Osteocyte (in vitro differentiated cells): Measurements from ENCODE around the gene XRCC3. TPM values are rescaled to one million over a fixed set of nuclear protein-coding genes. Genes with fewer than 3 reads are reported as not detected.

Source experiments
- DNase-seq: peaks from one replicate; pipeline ENCODE4 v3.0.0; 2021; ENCODE audit warnings: mixed read lengths; ENCODE audit not compliant: unreplicated experiment; ENCODE audit errors: extremely low spot score
- H3K27ac Mint-ChIP-seq: one replicate; pipeline ENCODE4 v1.8.0; 2021; ENCODE audit warnings: mild to moderate bottlenecking, mixed read lengths; ENCODE audit not compliant: unreplicated experiment
- H3K27me3 Mint-ChIP-seq: one replicate; pipeline ENCODE4 v1.8.0; 2021; ENCODE audit warnings: mixed read lengths; ENCODE audit not compliant: unreplicated experiment
- H3K36me3 Mint-ChIP-seq: one replicate; pipeline ENCODE4 v1.8.0; 2021; ENCODE audit warnings: mixed read lengths; ENCODE audit not compliant: unreplicated experiment
- H3K4me1 Mint-ChIP-seq: one replicate; pipeline ENCODE4 v1.8.0; 2021; ENCODE audit warnings: mixed read lengths; ENCODE audit not compliant: unreplicated experiment
- H3K4me3 Mint-ChIP-seq: one replicate; pipeline ENCODE4 v1.8.0; 2021; ENCODE audit warnings: mild to moderate bottlenecking, moderate library complexity, mixed read lengths; ENCODE audit not compliant: unreplicated experiment
- H3K9me3 Mint-ChIP-seq: one replicate; pipeline ENCODE4 v1.8.0; 2021; ENCODE audit warnings: mixed read lengths; ENCODE audit not compliant: unreplicated experiment
- total RNA-seq: library from RNA; stranded (reverse); gene quantifications from 2 replicates; pipeline ENCODE4 v1.2.1, GENCODE V29; 2021
- TF ChIP-seq, protein P1 (sequence below): fragments of 200-600 bp; sonication (generic); IDR thresholded peaks from 2 replicates; pipeline ENCODE4 v1.5.0; 2021; ENCODE audit warnings: antibody characterized with exemption, mild to moderate bottlenecking, moderate library complexity

XRCC3 gene
- total RNA-seq, 1 donor from 2014 or later = 7.5 TPM

DNA sequence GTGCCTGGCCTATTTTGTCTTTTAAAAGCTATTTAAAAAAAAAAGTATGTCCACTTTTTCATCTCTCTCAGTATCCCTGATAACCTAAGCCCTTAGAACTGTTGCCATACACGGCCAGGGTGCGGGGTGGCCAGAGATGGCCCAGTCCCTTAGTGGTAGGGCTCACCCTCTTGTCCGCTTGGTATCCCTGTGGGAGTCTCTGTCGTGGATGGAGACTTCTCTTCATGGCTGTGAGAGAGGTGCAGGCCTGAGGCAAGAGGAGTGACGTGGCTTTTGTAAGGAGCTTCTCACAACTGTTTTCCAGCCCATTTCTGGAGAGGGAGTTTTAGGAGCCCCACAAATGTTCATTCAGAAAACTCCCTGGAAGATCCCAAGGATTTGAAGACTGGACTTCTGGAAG is 26.8 kb downstream of the XRCC3 start:
- TF ChIP-seq, protein P1, sequence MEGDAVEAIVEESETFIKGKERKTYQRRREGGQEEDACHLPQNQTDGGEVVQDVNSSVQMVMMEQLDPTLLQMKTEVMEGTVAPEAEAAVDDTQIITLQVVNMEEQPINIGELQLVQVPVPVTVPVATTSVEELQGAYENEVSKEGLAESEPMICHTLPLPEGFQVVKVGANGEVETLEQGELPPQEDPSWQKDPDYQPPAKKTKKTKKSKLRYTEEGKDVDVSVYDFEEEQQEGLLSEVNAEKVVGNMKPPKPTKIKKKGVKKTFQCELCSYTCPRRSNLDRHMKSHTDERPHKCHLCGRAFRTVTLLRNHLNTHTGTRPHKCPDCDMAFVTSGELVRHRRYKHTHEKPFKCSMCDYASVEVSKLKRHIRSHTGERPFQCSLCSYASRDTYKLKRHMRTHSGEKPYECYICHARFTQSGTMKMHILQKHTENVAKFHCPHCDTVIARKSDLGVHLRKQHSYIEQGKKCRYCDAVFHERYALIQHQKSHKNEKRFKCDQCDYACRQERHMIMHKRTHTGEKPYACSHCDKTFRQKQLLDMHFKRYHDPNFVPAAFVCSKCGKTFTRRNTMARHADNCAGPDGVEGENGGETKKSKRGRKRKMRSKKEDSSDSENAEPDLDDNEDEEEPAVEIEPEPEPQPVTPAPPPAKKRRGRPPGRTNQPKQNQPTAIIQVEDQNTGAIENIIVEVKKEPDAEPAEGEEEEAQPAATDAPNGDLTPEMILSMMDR = no peak
- H3K36me3 Mint-ChIP-seq = peaks cover 45% of the 10 kb centered on the region
- no peak overlapping the region for H3K4me3 Mint-ChIP-seq
- peak overlapping the region; percentile 32 for H3K27ac Mint-ChIP-seq
- peaks cover 13% of the 10 kb centered on the region for H3K4me1 Mint-ChIP-seq
- H3K27me3 Mint-ChIP-seq = no peaks in the 10 kb centered on the region
- H3K9me3 Mint-ChIP-seq = no peaks in the 10 kb centered on the region
- no peak for DNase-seq

DNA sequence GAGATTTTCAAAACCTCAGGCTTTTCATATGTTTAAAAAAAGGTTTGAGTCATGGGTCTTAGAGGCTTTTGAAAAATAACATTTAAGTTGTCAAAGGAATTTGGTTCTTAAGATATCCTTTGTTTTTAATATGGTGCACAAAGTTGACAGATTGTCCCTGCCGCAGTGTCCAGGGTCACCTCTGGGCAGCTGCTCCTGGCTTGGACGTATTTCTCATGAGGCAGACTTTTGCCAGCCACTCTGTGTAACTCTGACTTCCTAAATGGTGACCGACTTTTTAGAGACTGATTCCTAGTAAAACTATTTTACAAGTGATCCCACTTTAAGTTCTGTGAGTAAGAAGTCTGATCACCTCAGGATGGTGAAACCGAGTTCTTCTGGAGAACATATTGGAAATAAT is 27.5 kb downstream of the XRCC3 start:
- no peak overlapping the region for H3K27ac Mint-ChIP-seq
- no peaks in the 10 kb centered on the region for H3K9me3 Mint-ChIP-seq
- no peak for DNase-seq
- peaks cover 13% of the 10 kb centered on the region for H3K4me1 Mint-ChIP-seq
- TF ChIP-seq, protein P1 = no peak
- H3K4me3 Mint-ChIP-seq = no peak overlapping the region
- H3K36me3 Mint-ChIP-seq = peaks cover 51% of the 10 kb centered on the region
- no peaks in the 10 kb centered on the region for H3K27me3 Mint-ChIP-seq

- Mint-ChIP-seq H3K4me3 (no peak overlapping the region), H3K27ac (peak overlapping the region; percentile 83), H3K9me3 (no peaks in the 10 kb centered on the region), H3K27me3 (no peaks in the 10 kb centered on the region), H3K4me1 (peaks cover 13% of the 10 kb centered on the region), H3K36me3 (peaks cover 51% of the 10 kb centered on the region)
- TF ChIP-seq, protein P1 = no peak
- no peak for DNase-seq
Measured at GRCh38 chr14:103686831-103687485, 28.3 kb downstream of the XRCC3 start.

DNA sequence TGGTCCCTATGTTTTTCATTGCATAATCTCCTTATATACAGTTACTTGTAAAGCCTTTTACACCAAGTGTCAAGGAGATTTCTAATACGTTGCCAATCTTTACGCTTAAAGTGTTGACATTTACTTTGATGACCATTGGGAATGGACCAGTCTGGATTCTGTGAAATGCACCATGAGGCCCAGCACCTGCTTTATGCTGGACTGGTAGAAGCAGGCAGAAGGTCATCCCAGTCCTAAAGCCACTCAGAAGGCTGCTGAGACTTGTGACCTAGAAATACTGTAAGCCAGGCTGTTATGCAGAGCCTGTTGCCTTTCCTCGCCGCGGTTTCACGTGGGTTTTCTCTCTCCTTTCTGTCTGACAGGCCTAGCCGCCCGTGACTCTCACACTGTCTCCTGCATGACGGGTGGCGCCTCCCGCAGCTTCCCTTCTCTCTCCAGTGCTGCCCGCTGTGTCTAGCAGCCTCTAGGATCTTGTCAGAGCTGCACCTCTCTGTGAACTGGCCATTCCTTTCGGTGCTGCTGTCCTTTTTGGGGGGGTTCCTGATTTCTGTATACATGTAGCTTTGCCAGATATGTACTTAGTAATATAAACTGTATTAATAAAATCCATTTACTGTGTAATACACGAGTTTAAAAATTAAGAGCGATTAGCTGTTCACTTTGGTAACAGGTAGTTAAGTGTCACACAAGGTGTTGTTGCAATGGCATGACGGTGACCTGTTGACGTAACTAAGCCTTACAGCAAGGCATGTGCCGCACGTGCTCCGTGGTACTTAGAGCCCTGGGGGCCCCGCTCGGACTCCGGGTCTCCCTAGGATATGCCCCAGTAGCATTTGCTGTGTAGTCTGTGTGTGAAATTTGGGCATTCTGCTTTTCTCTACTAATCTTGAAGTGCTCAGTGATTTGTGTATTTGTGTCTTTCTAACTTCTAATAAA is 29.7 kb downstream of the XRCC3 start:
- Mint-ChIP-seq H3K4me1 (peaks cover 14% of the 10 kb centered on the region), H3K9me3 (no peaks in the 10 kb centered on the region), H3K27me3 (no peaks in the 10 kb centered on the region), H3K4me3 (no peak overlapping the region), H3K27ac (peak overlapping the region; percentile 58), H3K36me3 (peaks cover 60% of the 10 kb centered on the region)
- DNase-seq = no peak
- TF ChIP-seq, protein P1 = no peak

- Mint-ChIP-seq H3K27ac (no peak overlapping the region), H3K36me3 (peaks cover 60% of the 10 kb centered on the region), H3K4me3 (no peak overlapping the region), H3K9me3 (no peaks in the 10 kb centered on the region), H3K4me1 (peaks cover 20% of the 10 kb centered on the region), H3K27me3 (no peaks in the 10 kb centered on the region)
- TF ChIP-seq, protein P1 = no peak
- no peak for DNase-seq
Measured at GRCh38 chr14:103684871-103685270, 30.4 kb downstream of the XRCC3 start.
